ENCODE data around the gene COQ8A.
"Not testable (repeated sequence)": the region's sequence is repeated elsewhere in the genome, so short reads cannot be mapped to it uniquely, and the experiment has no call there.

Gene COQ8A

GRCh38 chr1:226953175-226953800, 13.2 kb downstream of the COQ8A start:
- DNase-seq: no peak

- no peak for DNase-seq
Observed at GRCh38 chr1:226954337-226954736, 14.2 kb downstream of the COQ8A start.

- DNase-seq: no peak
Observed at GRCh38 chr1:226954777-226955176, 14.7 kb downstream of the COQ8A start.

- not testable (repeated sequence) for DNase-seq
Observed at GRCh38 chr1:226955857-226956256, 15.8 kb downstream of the COQ8A start.

- no peak for DNase-seq
Observed at GRCh38 chr1:226956942-226957713, 17.0 kb downstream of the COQ8A start.

GRCh38 chr1:226957714-226958113, 17.6 kb downstream of the COQ8A start:
- no peak for DNase-seq

- no peak for DNase-seq
Observed at GRCh38 chr1:226958300-226958699, 18.2 kb downstream of the COQ8A start.

GRCh38 chr1:226960256-226960655, 20.2 kb downstream of the COQ8A start:
- no peak for DNase-seq

GRCh38 chr1:226960944-226961765, 21.1 kb downstream of the COQ8A start:
- no peak for DNase-seq

GRCh38 chr1:226962421-226963391, 22.6 kb downstream of the COQ8A start:
- DNase-seq: no peak

- DNase-seq: no peak
Observed at GRCh38 chr1:226964068-226964425, 24.0 kb downstream of the COQ8A start.

- DNase-seq: no peak
Observed at GRCh38 chr1:226964611-226965486, 24.8 kb downstream of the COQ8A start.

- no peak for DNase-seq
Observed at GRCh38 chr1:226965581-226966440, 25.7 kb downstream of the COQ8A start.

GRCh38 chr1:226966683-226967082, 26.6 kb downstream of the COQ8A start:
- no peak for DNase-seq

- no peak for DNase-seq
Observed at GRCh38 chr1:226967665-226968064, 27.6 kb downstream of the COQ8A start.

- no peak for DNase-seq
Observed at GRCh38 chr1:226971765-226972164, 31.7 kb downstream of the COQ8A start.

GRCh38 chr1:226972931-226973330, 32.8 kb downstream of the COQ8A start:
- no peak for DNase-seq

GRCh38 chr1:226973371-226973897, 33.3 kb downstream of the COQ8A start:
- DNase-seq: no peak

- DNase-seq: no peak
Observed at GRCh38 chr1:226973898-226974543, 33.9 kb downstream of the COQ8A start.

Data from NCI-H187 treated with DMSO at 0.1 percent for 48 hours (cell line).